Measurements from ENCODE around the gene DNAH1.

GRCh38 chr3:52433328-52433995 is 117.3 kb downstream of the DNAH1 start:
- TF ChIP-seq YY1 (IDR thresholded peaks at IDR 0.05; ENCODE audit: low read depth) (no peak), USF1 (IDR thresholded peaks at IDR 0.05) (no peak)

All from Ishikawa (cell line).